Stomach (tissue), 4 donors: Measurements from ENCODE around the gene RBMS3.

Source experiments
- POLR2A ChIP-seq, 4 donors: fragments of 450-650 bp; IDR thresholded peaks; one replicate each; pipeline ENCODE4 v1.6.1; 2016; ENCODE audit warnings: antibody characterized with exemption in 4 of 4, control low read depth in 2 of 4, mild to moderate bottlenecking in 1 of 4, moderate library complexity in 1 of 4
- POLR2AphosphoS5 ChIP-seq, 3 donors: sonication (generic); formaldehyde crosslinking; IDR thresholded peaks; one replicate each; pipeline ENCODE4 v1.6.1; 2016; ENCODE audit warnings: antibody characterized with exemption in 3 of 3
- TF ChIP-seq, protein P1 (sequence below), 7 experiments: fragments of 450-650 bp in 4 of 7; fragments of 200-600 bp in 3 of 7; sonication (generic) in 3 of 7; IDR thresholded peaks; one replicate each; pipeline ENCODE4 v1.5.1; 2016 to 2019; ENCODE audit warnings: antibody characterized with exemption in 7 of 7, control low read depth in 2 of 7, mild to moderate bottlenecking in 1 of 7

DNA sequence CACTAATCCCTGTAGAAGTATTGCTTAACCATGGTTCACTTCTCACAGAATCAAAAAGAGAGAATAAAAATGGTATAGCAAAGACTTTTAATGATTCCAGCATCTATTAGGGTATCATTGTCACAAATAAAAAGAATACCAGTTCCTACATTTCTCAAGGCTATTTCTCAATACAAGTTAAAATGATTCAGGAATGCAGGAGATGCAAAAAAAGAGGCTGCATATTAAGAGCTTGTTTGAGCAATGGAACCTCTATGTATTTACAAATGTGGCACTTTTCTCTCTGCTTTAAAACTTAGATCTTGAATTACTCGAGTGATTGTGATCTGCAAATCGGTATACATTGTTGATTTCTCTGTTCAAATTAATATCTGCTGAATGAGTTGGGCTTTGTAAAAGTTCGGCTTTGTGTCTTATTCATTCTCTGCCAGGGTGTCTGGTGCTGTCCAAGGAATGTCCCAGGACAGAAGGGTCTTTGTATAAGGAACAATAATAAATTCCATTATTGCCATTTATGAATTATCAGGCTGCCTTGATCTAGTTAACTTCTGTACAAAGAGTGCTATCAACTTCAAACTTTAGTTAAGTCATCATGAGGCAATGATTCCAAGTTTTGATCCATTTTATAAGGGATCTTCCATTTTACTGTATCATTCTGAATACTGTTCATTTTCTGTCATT, 364.2 kb downstream of the RBMS3 start:
- TF ChIP-seq, protein P1, sequence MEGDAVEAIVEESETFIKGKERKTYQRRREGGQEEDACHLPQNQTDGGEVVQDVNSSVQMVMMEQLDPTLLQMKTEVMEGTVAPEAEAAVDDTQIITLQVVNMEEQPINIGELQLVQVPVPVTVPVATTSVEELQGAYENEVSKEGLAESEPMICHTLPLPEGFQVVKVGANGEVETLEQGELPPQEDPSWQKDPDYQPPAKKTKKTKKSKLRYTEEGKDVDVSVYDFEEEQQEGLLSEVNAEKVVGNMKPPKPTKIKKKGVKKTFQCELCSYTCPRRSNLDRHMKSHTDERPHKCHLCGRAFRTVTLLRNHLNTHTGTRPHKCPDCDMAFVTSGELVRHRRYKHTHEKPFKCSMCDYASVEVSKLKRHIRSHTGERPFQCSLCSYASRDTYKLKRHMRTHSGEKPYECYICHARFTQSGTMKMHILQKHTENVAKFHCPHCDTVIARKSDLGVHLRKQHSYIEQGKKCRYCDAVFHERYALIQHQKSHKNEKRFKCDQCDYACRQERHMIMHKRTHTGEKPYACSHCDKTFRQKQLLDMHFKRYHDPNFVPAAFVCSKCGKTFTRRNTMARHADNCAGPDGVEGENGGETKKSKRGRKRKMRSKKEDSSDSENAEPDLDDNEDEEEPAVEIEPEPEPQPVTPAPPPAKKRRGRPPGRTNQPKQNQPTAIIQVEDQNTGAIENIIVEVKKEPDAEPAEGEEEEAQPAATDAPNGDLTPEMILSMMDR (IDR thresholded peaks at IDR 0.05) = no peak
- TF ChIP-seq POLR2A (IDR thresholded peaks at IDR 0.05) = no peak
- no peak for TF ChIP-seq POLR2AphosphoS5 (IDR thresholded peaks at IDR 0.05)
